KOPT-K1 (cell line): Measurements from ENCODE around the gene TLX1.

Experiments used
- H3K27ac ChIP-seq: fragments of 200-600 bp; sonication (generic); 2 replicates; pipeline ENCODE4 v1.5.1; 2016; ENCODE audit warnings: antibody characterized with exemption, mild to moderate bottlenecking, low read depth, low read length; ENCODE audit not compliant: poor library complexity, severe bottlenecking
- H3K36me3 ChIP-seq: fragments of 200-600 bp; sonication (generic); 2 replicates; pipeline ENCODE4 v1.5.1; 2017; ENCODE audit warnings: antibody characterized with exemption, mild to moderate bottlenecking, low read length, moderate library complexity; ENCODE audit not compliant: insufficient read depth
- H3K9me3 ChIP-seq: fragments of 200-600 bp; sonication (generic); 2 replicates; pipeline ENCODE4 v1.5.1; 2017; ENCODE audit warnings: antibody characterized with exemption, low read length, mild to moderate bottlenecking; ENCODE audit not compliant: insufficient read depth, poor library complexity, severe bottlenecking

Gene TLX1

DNA sequence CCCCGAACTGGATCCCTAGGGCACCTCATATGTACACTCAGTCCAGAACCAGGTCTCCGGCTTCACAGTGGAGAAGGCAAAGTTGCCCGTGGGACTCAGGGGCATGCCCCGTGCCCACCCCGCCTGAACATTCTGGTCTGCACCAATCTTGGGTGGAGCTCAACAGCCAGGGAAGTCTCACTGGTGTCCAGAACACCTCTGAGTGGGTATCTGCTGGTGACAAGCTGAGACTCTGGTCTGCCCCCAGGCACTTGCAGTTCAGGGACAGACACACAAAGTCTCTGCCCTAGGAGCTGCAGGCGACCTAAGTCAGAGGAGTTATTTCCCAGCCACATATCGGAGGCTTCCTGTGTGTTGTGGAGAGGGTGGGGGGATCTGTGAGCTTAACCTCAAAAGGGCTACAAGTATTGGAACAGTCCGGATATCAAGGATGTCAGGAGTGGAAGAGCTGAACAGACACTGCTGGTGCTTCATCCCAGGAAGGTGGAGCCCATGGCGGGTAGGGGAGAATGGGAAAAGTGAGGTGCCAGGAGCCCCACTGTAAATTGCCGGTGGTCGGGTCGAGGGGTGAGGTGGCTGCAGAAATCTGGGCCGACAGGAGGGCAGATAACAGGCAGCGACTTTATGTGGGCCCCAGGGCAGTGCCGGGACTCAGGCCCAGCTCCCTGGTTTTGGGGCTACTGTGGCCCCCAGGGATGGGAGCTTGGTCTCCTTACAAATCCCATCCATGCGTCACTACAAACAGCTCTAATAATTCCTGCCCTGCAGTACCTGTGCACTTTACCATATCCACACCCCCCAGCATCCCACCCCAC is 8.6 kb upstream of the TLX1 start:
- Histone ChIP-seq H3K36me3 (no peaks in the 10 kb centered on the region), H3K9me3 (no peaks in the 10 kb centered on the region), H3K27ac (no peak overlapping the region)

- no peak overlapping the region for H3K27ac ChIP-seq
- no peaks in the 10 kb centered on the region for H3K36me3 ChIP-seq
- H3K9me3 ChIP-seq, result no peaks in the 10 kb centered on the region
Measured at GRCh38 chr10:101123085-101123814, 7.8 kb upstream of the TLX1 start.

DNA sequence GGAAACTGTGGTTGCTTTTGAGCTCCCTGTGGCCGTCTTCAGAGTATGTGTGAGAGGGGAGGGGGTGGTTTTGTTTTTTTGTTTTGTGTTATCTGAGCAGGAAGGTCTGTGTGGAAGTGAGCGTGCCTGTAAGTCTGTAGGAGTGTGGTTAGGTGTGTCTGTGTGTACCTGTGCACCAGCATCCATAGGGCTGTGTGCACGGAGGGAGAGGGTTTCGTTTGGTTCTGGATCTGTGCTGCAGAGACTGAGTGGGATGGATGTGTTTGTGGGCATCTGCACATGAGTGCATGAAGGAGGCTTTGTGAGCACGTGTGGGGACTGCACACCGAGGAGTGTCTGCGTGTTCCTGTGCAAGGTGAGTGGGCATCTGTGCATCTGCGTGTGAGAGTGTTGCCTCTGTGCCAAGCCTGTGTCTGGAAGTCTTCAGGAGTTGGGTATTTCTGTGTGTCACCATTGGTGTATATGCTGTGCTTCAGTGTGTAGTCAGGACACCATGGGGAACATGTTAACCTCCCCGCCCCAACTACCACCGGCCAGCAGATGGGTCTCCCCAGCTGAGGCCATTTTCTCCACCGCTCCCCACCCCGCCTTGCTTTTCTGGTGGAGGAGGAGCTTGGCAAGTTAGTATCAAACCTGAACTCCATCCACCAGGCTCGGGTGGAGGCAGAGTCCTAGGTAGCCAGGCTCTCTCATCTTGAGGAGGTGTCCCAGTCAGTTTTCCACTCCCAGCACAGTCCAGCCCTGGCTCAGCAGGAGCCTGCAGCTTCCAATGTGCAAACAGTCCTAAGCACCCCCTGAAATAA is 7.1 kb upstream of the TLX1 start:
- H3K36me3 ChIP-seq, result no peaks in the 10 kb centered on the region
- H3K27ac ChIP-seq, result no peak overlapping the region
- H3K9me3 ChIP-seq, result no peaks in the 10 kb centered on the region

GRCh38 chr10:101124933-101125332 is 6.2 kb upstream of the TLX1 start:
- H3K27ac ChIP-seq, result no peak overlapping the region

DNA sequence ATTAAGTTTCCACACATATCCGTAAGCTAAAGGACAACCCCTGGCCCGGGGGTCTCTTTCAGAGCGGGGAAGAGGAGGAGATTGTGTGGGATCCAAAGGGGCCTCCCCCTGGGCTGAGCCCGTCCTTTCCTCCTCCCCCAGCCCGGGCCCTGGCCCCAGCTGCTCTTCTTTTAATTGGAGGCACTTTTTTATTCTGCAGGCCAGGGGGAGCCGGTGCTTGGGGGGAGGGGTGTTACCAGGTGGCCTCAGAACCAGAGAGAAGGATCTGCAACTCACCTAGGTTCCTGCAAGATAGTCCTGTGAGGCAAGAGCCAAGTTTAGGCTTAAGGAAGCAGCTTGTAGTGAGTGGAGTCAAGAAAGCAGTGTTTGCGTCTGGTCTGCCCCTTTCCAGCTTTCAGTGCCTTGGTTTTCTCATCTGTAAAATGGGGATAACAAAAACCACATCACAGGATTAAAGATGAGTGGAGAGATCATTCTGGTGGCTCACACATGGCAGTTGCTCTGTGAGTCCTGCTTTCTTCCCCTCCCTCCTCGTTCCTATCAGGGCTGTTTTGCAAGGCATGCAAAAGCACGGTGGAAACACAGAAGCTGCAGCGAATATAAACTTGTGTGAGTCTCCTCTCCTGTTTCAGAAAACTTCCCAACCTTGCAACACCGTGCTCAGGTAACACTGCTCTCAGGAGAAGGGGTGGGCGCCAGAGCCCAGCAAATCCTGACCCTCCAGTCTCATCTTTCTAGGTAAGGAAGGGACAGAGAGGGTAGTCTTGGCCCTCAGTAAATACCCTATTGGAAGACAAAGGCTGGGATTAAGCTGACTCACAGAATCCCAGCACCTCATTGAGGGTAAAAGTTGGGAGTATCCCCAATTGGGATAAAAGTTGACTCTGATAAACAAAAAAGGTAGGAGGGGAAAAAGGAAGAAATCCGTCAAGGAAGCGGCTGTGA is 4.1 kb upstream of the TLX1 start:
- Histone ChIP-seq H3K9me3 (no peaks in the 10 kb centered on the region), H3K27ac (no peak overlapping the region), H3K36me3 (no peaks in the 10 kb centered on the region)

More at GRCh38 chr10:101124933-101125332, 6.2 kb upstream of the TLX1 start:
- H3K9me3 ChIP-seq, result no peaks in the 10 kb centered on the region
- no peaks in the 10 kb centered on the region for H3K36me3 ChIP-seq

DNA sequence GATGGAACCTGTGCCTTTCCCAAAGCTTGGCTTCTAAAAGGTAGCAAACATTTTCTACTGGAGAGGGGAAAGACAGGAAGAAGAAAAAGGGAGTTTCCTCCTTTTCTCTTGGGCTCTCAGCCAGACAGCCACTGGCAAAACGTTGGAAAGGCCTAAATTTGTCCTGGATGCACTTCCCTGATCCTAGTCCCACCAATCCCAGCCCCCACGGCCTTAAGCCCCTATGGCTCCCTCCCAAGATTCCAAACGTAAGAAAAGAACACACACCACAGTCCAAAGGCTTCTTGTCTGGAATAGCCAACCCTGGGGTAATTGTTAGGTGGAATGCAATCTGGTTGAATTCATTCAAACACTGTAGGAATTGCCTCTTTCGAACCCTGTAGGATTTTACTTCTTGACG is 959 bp upstream of the TLX1 start:
- Histone ChIP-seq H3K36me3 (no peaks in the 10 kb centered on the region), H3K27ac (no peak overlapping the region), H3K9me3 (no peaks in the 10 kb centered on the region)

DNA sequence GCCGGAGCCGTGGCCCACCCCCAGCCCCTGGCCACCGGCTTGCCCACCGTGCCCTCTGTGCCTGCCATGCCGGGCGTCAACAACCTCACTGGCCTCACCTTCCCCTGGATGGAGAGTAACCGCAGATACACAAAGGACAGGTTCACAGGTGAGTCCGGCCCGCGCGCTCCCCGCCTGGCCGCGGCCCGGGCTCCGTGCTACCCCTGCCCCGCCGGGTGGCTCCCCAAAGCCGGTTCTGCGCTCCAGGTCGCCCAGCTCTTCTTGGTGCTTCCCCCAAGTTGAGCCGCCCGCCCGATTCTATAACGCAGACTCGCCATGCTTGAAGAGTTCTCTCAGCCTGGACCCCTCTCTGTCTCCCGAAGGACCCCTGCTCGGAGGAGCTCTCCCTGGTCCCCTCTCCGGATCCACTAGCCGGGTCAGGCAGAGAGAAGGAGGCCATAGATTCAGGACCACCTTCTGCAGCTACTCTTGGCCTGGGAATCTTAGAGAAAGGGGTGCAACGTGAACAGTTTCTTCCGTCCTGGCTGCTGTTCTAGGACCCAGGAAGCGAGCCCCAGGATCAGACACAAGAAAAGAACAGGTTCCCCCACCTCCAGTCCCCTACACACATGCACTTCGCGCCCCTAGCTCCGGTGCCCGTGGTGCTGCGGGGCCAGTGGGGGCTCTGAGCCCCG is 999 bp downstream of the TLX1 start:
- Histone ChIP-seq H3K27ac (no peak overlapping the region), H3K9me3 (no peaks in the 10 kb centered on the region), H3K36me3 (no peaks in the 10 kb centered on the region)

DNA sequence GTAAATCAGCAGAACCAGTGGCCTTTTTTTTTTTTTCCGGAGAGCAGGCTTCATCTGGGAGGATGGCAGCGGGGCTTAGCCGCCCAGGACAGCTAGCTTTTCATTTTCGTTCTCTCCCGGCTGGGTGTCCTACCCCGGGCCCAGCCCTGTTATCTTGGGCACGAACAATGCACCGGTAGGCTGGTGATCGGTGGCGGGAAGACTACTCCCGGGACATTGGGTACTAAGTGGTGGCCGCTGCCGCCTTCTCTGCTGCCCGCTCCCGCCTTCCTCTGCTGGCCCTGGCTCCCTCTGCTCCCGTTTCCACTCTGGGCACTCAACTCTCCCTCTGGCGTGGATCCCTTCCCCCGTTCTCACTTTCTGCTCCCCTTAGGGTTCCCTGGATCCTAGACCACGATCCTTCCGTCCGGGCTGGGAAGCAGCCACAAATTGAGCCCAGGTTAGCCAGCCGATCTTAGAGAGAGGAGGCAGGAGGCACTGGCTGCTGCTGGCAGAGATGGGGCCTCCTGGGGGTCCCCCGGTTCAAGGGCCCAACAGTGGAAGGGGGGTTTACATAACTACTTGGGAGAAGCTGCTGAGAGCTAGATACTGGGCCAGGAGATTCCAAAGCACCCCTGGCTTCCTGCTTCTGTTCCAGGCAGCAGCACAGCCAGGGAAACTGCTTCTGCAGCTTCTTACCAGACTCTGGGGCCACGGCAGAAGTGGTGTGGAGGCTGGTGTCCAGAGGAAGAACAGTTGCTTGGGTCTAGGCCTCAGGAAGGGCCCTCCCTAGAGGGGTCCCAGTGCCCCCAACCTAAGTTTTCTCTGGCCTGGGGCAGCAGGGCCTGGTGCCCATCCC is 1.8 kb downstream of the TLX1 start:
- Histone ChIP-seq H3K9me3 (no peaks in the 10 kb centered on the region), H3K27ac (no peak overlapping the region), H3K36me3 (no peaks in the 10 kb centered on the region)

- Histone ChIP-seq H3K36me3 (no peaks in the 10 kb centered on the region), H3K27ac (no peak overlapping the region)
Measured at GRCh38 chr10:101133489-101134298, 2.6 kb downstream of the TLX1 start.

GRCh38 chr10:101134299-101135127 is 3.4 kb downstream of the TLX1 start:
- Histone ChIP-seq H3K9me3 (no peaks in the 10 kb centered on the region), H3K36me3 (no peaks in the 10 kb centered on the region), H3K27ac (no peak overlapping the region)

More at GRCh38 chr10:101133489-101134298, 2.6 kb downstream of the TLX1 start:
- no peaks in the 10 kb centered on the region for H3K9me3 ChIP-seq

GRCh38 chr10:101135141-101136006 is 4.3 kb downstream of the TLX1 start:
- Histone ChIP-seq H3K9me3 (no peaks in the 10 kb centered on the region), H3K27ac (no peak overlapping the region), H3K36me3 (no peaks in the 10 kb centered on the region)
